Activated naive CD4-positive, alpha-beta T cell treated with anti-CD3 and anti-CD28 coated beads for 36 hours (primary cell): ENCODE results near the gene COMT. TPM values are rescaled to one million over a fixed set of nuclear protein-coding genes. Genes with fewer than 3 reads are reported as not detected.

Source experiments
- CTCF ChIA-PET: fragments of 350-600 bp; sonication (Branson Sonifier 250); formaldehyde crosslinking; loops from one replicate; lab custom pipeline; 2021; ENCODE audit warnings: antibody characterized with exemption; lab: Charles Lee
- DNase-seq: peaks from one replicate; pipeline ENCODE4 v3.0.0-alpha.2; 2020
- H3K27ac Mint-ChIP-seq: one replicate; pipeline ENCODE4 v1.8.0; 2021; ENCODE audit warnings: mild to moderate bottlenecking, mixed read lengths
- H3K27me3 Mint-ChIP-seq: one replicate; pipeline ENCODE4 v1.8.0; 2021; ENCODE audit warnings: low read depth, mixed read lengths
- H3K36me3 Mint-ChIP-seq: one replicate; pipeline ENCODE4 v1.8.0; 2021; ENCODE audit warnings: low read depth, mixed read lengths
- H3K4me1 Mint-ChIP-seq: one replicate; pipeline ENCODE4 v1.8.0; 2021; ENCODE audit warnings: low read depth, mixed read lengths
- H3K4me3 Mint-ChIP-seq: one replicate; pipeline ENCODE4 v1.8.0; 2021; ENCODE audit warnings: mild to moderate bottlenecking, moderate library complexity, mixed read lengths
- H3K9me3 Mint-ChIP-seq: one replicate; pipeline ENCODE4 v1.8.0; 2021; ENCODE audit warnings: mixed read lengths
- intact Hi-C: fragments of 100-400 bp; cut with micrococcal nuclease; formaldehyde crosslinking; loops from one replicate; pipeline ENCODE4 v1.15.1; 2023
- microRNA-seq: library from miRNA; unstranded; fragments of <30 nt; microRNA quantifications from one replicate; pipeline ENCODE4 v1.2.0, GENCODE V29; 2022; ENCODE audit warnings: borderline microRNAs expressed, borderline replicate concordance
- total RNA-seq, 2 experiments: library from RNA; stranded (reverse); gene quantifications; one replicate each; pipeline ENCODE4 v1.2.3, GENCODE V29; 2021

Gene COMT
- total RNA-seq, 2 experiments from 2014 or later = 53.7 to 56.8 TPM

GRCh38 chr22:20015971-20016733 lies 74.6 kb downstream of the COMT start:
- intact Hi-C loops = loop anchor here (1.0 kb wide), 2 partner anchors 21 to 101 kb away; partner anchors contain the start of gene TRMT2A
- CTCF ChIA-PET = interaction anchor here (0.8 to 3.6 kb wide), 4 partner anchors 46 to 285 kb away, joined by 3 to 13 read pairs (median 4); no protein-coding TSS in a partner anchor

GRCh38 chr22:20016734-20017621 lies 75.4 kb downstream of the COMT start, which contains the start of gene ARVCF:
Gene ARVCF, minus strand, starts transcription at chr22:20016823. Its CDS starts 26,029 bp downstream, at chr22:19990794.
- Mint-ChIP-seq H3K27me3 (peaks cover 11% of the 10 kb centered on the region), H3K4me3 (peak within 1 kb of the TSS; percentile 84), H3K9me3 (no peaks in the 10 kb centered on the region), H3K4me1 (peaks cover 17% of the 10 kb centered on the region), H3K36me3 (no peaks in the 10 kb centered on the region), H3K27ac (no peak within 1 kb of the TSS)
- CTCF ChIA-PET = interaction anchor here (1.0 kb wide), 1 partner anchor 47 kb away, joined by 3 read pairs; no protein-coding TSS in a partner anchor
- intact Hi-C loops = loop anchor here (1.0 kb wide), 2 partner anchors 20 to 100 kb away; partner anchors contain the start of gene TRMT2A
- DNase-seq = peak; percentile 90

More at GRCh38 chr22:20015971-20016733, 74.6 kb downstream of the COMT start:
- Mint-ChIP-seq H3K4me1 (peaks cover 14% of the 10 kb centered on the region), H3K4me3 (no peak overlapping the region), H3K27ac (no peak overlapping the region), H3K27me3 (peaks cover 11% of the 10 kb centered on the region), H3K9me3 (no peaks in the 10 kb centered on the region), H3K36me3 (no peaks in the 10 kb centered on the region)
- no peak for DNase-seq

GRCh38 chr22:20017622-20017958 lies 76.0 kb downstream of the COMT start:
- H3K9me3 Mint-ChIP-seq = no peaks in the 10 kb centered on the region
- H3K4me1 Mint-ChIP-seq = peaks cover 23% of the 10 kb centered on the region
- H3K27ac Mint-ChIP-seq = no peak overlapping the region
- peak; percentile 1 for DNase-seq
- peak overlapping the region; percentile 84 for H3K4me3 Mint-ChIP-seq
- H3K27me3 Mint-ChIP-seq = peaks cover 11% of the 10 kb centered on the region
- intact Hi-C loops = no loop called here
- CTCF ChIA-PET = interaction anchor here (1.0 kb wide), 1 partner anchor 48 kb away, joined by 3 read pairs; no protein-coding TSS in a partner anchor
- no peaks in the 10 kb centered on the region for H3K36me3 Mint-ChIP-seq

GRCh38 chr22:20018001-20018400 lies 76.4 kb downstream of the COMT start:
- CTCF ChIA-PET = interaction anchor here (1.0 kb wide), 1 partner anchor 48 kb away, joined by 3 read pairs; no protein-coding TSS in a partner anchor
- intact Hi-C loops = no loop called here

More at GRCh38 chr22:20018001-20018400, 76.4 kb downstream of the COMT start:
- peak; percentile 3 for DNase-seq
- Mint-ChIP-seq H3K4me3 (peak overlapping the region; percentile 84), H3K4me1 (peaks cover 24% of the 10 kb centered on the region), H3K9me3 (no peaks in the 10 kb centered on the region), H3K27me3 (peaks cover 11% of the 10 kb centered on the region), H3K36me3 (no peaks in the 10 kb centered on the region), H3K27ac (no peak overlapping the region)

Small RNA genes lying within 50 kb of the gene (microRNA-seq; reads per million reads assigned to microRNA genes)
- 2.7 reads per million for gene MIR4761

Other genes with a start within 250 kb of the COMT start
- under 1 TPM; 0.47 to 0.81 TPM for gene SEPTIN5, start 227.3 kb upstream of the COMT start, total RNA-seq
- gene GP1BB, start 218.2 kb upstream of the COMT start, total RNA-seq = not detected
- not detected for gene TBX1, start 181.0 kb upstream of the COMT start, total RNA-seq
- 1 to 10 TPM; 8.8 to 9.8 TPM for gene GNB1L, start 86.9 kb upstream of the COMT start, total RNA-seq
- gene RTL10, start 86.9 kb upstream of the COMT start, total RNA-seq = 10 to 100 TPM; 10.9 to 11.9 TPM
- 10 to 100 TPM; 22.9 to 23.6 TPM for gene TXNRD2, start within 50 bp of the COMT start, total RNA-seq
- 1 to 10 TPM; 2.0 to 2.6 TPM for gene ARVCF, start 75.1 kb downstream of the COMT start, total RNA-seq
- gene TANGO2, start 79.3 kb downstream of the COMT start, total RNA-seq = 10 to 100 TPM; 16.0 to 19.0 TPM
- gene DGCR8, start 138.5 kb downstream of the COMT start, total RNA-seq = 10 to 100 TPM; 29.8 to 36.5 TPM
- gene RANBP1, start 174.3 kb downstream of the COMT start, total RNA-seq = 100 to 1,000 TPM; 445 to 455 TPM
- gene TRMT2A, start 175.5 kb downstream of the COMT start, total RNA-seq = 10 to 100 TPM; 51.8 to 57.9 TPM
- gene ZDHHC8, start 190.0 kb downstream of the COMT start, total RNA-seq = 10 to 100 TPM; 26.4 to 31.3 TPM
- gene CCDC188, start 209.3 kb downstream of the COMT start, total RNA-seq = not detected